ENCODE measurements around the gene SH3PXD2A.

Gene SH3PXD2A

GRCh38 chr10:103653581-103654037 is 201.8 kb downstream of the SH3PXD2A start:
- Histone ChIP-seq H3K27ac (no peak overlapping the region), H3K9me3 (no peaks in the 10 kb centered on the region), H3K4me3 (ENCODE audit: low read depth in 1 of 2, low read length in 1 of 2) (no peak overlapping the region), H3K27me3 (no peaks in the 10 kb centered on the region), H3K4me1 (ENCODE audit: control insufficient read depth in 1 of 2, insufficient read depth in 1 of 2, low read depth in 1 of 2, low read length in 1 of 2) (no peaks in the 10 kb centered on the region), H3K36me3 (no peaks in the 10 kb centered on the region)
- no peak for TF ChIP-seq CTCF (IDR thresholded peaks at IDR 0.05)

GRCh38 chr10:103652599-103653281 is 202.6 kb downstream of the SH3PXD2A start:
- no peaks in the 10 kb centered on the region for H3K27me3 ChIP-seq
- TF ChIP-seq CTCF (IDR thresholded peaks at IDR 0.05): no peak
- H3K4me1 ChIP-seq (ENCODE audit: control insufficient read depth in 1 of 2, insufficient read depth in 1 of 2, low read depth in 1 of 2, low read length in 1 of 2): no peaks in the 10 kb centered on the region
- no peaks in the 10 kb centered on the region for H3K36me3 ChIP-seq
- H3K4me3 ChIP-seq (ENCODE audit: low read depth in 1 of 2, low read length in 1 of 2): no peak overlapping the region
- H3K9me3 ChIP-seq: no peaks in the 10 kb centered on the region
- H3K27ac ChIP-seq: no peak overlapping the region

GRCh38 chr10:103651783-103652476 is 203.4 kb downstream of the SH3PXD2A start:
- no peaks in the 10 kb centered on the region for H3K4me1 ChIP-seq (ENCODE audit: control insufficient read depth in 1 of 2, insufficient read depth in 1 of 2, low read depth in 1 of 2, low read length in 1 of 2)
- no peaks in the 10 kb centered on the region for H3K27me3 ChIP-seq
- no peak for TF ChIP-seq CTCF (IDR thresholded peaks at IDR 0.05)
- H3K36me3 ChIP-seq: no peaks in the 10 kb centered on the region
- no peak overlapping the region for H3K27ac ChIP-seq
- no peaks in the 10 kb centered on the region for H3K9me3 ChIP-seq
- no peak overlapping the region for H3K4me3 ChIP-seq (ENCODE audit: low read depth in 1 of 2, low read length in 1 of 2)

- no peak overlapping the region for H3K27ac ChIP-seq
- no peak for TF ChIP-seq CTCF (IDR thresholded peaks at IDR 0.05)
- H3K9me3 ChIP-seq: no peaks in the 10 kb centered on the region
- no peak overlapping the region for H3K4me3 ChIP-seq (ENCODE audit: low read depth in 1 of 2, low read length in 1 of 2)
- no peaks in the 10 kb centered on the region for H3K36me3 ChIP-seq
- no peaks in the 10 kb centered on the region for H3K27me3 ChIP-seq
- H3K4me1 ChIP-seq (ENCODE audit: control insufficient read depth in 1 of 2, insufficient read depth in 1 of 2, low read depth in 1 of 2, low read length in 1 of 2): no peaks in the 10 kb centered on the region
Observed at GRCh38 chr10:103651333-103651732, 204.0 kb downstream of the SH3PXD2A start.

GRCh38 chr10:103649654-103650423 is 205.5 kb downstream of the SH3PXD2A start:
- Histone ChIP-seq H3K4me1 (ENCODE audit: control insufficient read depth in 1 of 2, insufficient read depth in 1 of 2, low read depth in 1 of 2, low read length in 1 of 2) (no peaks in the 10 kb centered on the region), H3K4me3 (ENCODE audit: low read depth in 1 of 2, low read length in 1 of 2) (no peak overlapping the region), H3K27ac (no peak overlapping the region), H3K27me3 (no peaks in the 10 kb centered on the region), H3K36me3 (no peaks in the 10 kb centered on the region), H3K9me3 (no peaks in the 10 kb centered on the region)
- TF ChIP-seq CTCF (IDR thresholded peaks at IDR 0.05): no peak

All from neutrophil (primary cell).